ENCODE measurements around the gene PALD1.

Gene PALD1

GRCh38 chr10:70564113-70564725, 85.7 kb downstream of the PALD1 start:
- H2AFZ ChIP-seq (ENCODE audit: low read depth), result no peak overlapping the region
- no peak overlapping the region for H3K4me2 ChIP-seq
- H3K27me3 ChIP-seq (ENCODE audit: insufficient read depth, low read depth), result no peaks in the 10 kb centered on the region; the same call in 1 of the 2 replicates
- H3K79me2 ChIP-seq (ENCODE audit: insufficient read depth, low read depth), result no peaks in the 10 kb centered on the region
- no peak overlapping the region for H3K4me3 ChIP-seq (IDR thresholded peaks at IDR 0.05; ENCODE audit: insufficient read depth, low read depth, low read length)
- TF ChIP-seq, protein P1, sequence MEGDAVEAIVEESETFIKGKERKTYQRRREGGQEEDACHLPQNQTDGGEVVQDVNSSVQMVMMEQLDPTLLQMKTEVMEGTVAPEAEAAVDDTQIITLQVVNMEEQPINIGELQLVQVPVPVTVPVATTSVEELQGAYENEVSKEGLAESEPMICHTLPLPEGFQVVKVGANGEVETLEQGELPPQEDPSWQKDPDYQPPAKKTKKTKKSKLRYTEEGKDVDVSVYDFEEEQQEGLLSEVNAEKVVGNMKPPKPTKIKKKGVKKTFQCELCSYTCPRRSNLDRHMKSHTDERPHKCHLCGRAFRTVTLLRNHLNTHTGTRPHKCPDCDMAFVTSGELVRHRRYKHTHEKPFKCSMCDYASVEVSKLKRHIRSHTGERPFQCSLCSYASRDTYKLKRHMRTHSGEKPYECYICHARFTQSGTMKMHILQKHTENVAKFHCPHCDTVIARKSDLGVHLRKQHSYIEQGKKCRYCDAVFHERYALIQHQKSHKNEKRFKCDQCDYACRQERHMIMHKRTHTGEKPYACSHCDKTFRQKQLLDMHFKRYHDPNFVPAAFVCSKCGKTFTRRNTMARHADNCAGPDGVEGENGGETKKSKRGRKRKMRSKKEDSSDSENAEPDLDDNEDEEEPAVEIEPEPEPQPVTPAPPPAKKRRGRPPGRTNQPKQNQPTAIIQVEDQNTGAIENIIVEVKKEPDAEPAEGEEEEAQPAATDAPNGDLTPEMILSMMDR (conservative IDR thresholded peaks at IDR 0.05; ENCODE audit: low read depth, low read length), result no peak
- H3K9ac ChIP-seq, result no peak overlapping the region
- H4K20me1 ChIP-seq (ENCODE audit: insufficient read depth), result no peaks in the 10 kb centered on the region
- no peak overlapping the region for H3K27ac ChIP-seq
- no peaks in the 10 kb centered on the region for H3K36me3 ChIP-seq (ENCODE audit: insufficient read depth)
- peaks cover 3% of the 10 kb centered on the region for H3K4me1 ChIP-seq (ENCODE audit: low read depth, poor library complexity, severe bottlenecking)

DNA sequence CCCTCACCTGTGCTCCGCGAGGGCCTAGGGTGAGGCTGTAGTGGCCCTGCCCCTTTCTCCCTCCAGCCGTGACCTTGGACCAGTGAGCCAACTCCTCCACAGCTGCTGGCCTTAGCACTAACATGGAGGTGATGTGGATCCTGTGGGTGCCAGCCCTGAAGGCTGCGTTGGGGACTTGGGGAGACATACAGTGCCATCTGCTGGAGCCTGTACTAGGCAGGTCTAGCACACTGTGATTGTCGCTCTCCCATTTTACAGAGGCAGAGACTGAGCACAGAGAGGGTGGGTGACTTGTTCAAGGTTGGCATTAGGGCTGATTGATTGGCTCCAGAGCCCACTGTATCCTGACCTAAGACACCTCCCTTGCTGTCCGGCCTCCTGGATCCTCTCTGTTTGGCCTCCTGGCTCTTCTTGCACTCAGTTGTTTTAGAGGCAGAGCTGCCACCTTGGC, 86.4 kb downstream of the PALD1 start:
- Histone ChIP-seq H4K20me1 (ENCODE audit: insufficient read depth) (no peaks in the 10 kb centered on the region), H3K27me3 (ENCODE audit: insufficient read depth, low read depth) (no peaks in the 10 kb centered on the region; the same call in 1 of the 2 replicates), H3K4me2 (no peak overlapping the region), H3K79me2 (ENCODE audit: insufficient read depth, low read depth) (no peaks in the 10 kb centered on the region), H3K36me3 (ENCODE audit: insufficient read depth) (no peaks in the 10 kb centered on the region), H2AFZ (ENCODE audit: low read depth) (no peak overlapping the region), H3K4me1 (ENCODE audit: low read depth, poor library complexity, severe bottlenecking) (no peaks in the 10 kb centered on the region), H3K4me3 (IDR thresholded peaks at IDR 0.05; ENCODE audit: insufficient read depth, low read depth, low read length) (no peak overlapping the region), H3K9ac (no peak overlapping the region), H3K27ac (no peak overlapping the region)
- TF ChIP-seq, protein P1 (conservative IDR thresholded peaks at IDR 0.05; ENCODE audit: low read depth, low read length), result 0 out of 2 replicates have a peak, but pooled peaks have one; percentile 9

DNA sequence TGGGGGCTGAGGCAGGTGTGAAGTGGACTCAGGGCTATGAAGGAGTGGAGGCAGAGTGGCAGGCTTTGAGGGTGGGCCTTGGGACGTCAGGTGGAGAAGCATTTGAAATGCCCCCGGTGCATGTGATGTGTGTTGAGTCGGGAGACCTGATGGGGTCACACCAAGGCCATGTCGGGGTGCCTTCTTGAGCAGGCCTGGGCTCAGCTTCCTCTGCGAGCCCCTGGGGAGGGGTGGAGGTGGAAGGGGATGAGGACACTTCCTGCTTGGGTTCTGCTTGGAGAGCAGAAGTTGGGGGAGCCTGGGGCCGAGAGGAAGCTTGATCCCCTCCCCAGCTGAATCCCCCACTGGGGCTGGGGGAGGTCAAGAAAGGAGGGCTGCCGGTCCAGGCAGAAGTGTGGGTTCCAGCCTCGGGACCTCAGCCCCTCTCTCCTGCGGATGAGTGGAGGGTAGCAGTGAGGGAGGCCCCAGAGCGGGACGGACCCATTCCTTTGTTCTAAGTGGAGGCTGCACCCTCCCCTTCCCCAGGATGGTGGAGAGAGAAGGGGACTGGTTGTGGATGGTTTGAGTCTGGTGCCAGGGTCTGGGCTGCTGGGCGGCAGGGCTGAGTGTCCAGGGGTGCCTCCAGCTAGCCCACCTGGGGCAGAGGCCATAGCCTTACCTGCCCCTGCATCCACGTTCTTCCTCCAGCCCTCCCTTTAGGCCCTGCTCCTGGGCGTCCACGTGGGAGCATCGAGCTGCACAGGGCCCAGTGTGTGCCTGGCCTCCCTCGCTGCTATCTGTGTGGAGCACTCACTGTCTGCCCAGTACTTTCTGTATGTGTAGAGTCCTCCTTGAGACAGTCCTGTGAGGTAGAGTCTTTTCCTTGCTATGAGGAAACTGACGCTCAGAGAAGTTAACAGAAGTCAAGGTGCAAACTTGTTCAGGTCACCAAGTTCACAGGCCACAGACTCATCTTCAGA, 87.3 kb downstream of the PALD1 start:
- Histone ChIP-seq H3K27me3 (ENCODE audit: insufficient read depth, low read depth) (no peaks in the 10 kb centered on the region; the same call in 1 of the 2 replicates), H2AFZ (ENCODE audit: low read depth) (no peak overlapping the region), H3K9ac (no peak overlapping the region), H3K79me2 (ENCODE audit: insufficient read depth, low read depth) (no peaks in the 10 kb centered on the region), H3K4me3 (IDR thresholded peaks at IDR 0.05; ENCODE audit: insufficient read depth, low read depth, low read length) (no peak overlapping the region), H4K20me1 (ENCODE audit: insufficient read depth) (no peaks in the 10 kb centered on the region), H3K4me1 (ENCODE audit: low read depth, poor library complexity, severe bottlenecking) (no peaks in the 10 kb centered on the region), H3K27ac (no peak overlapping the region), H3K36me3 (ENCODE audit: insufficient read depth) (no peaks in the 10 kb centered on the region), H3K4me2 (no peak overlapping the region)
- TF ChIP-seq, protein P1 (conservative IDR thresholded peaks at IDR 0.05; ENCODE audit: low read depth, low read length), result no peak

- Histone ChIP-seq H3K27me3 (ENCODE audit: insufficient read depth, low read depth) (no peaks in the 10 kb centered on the region), H3K27ac (no peak overlapping the region), H3K79me2 (ENCODE audit: insufficient read depth, low read depth) (no peaks in the 10 kb centered on the region), H2AFZ (ENCODE audit: low read depth) (no peak overlapping the region), H3K4me3 (IDR thresholded peaks at IDR 0.05; ENCODE audit: insufficient read depth, low read depth, low read length) (no peak overlapping the region), H4K20me1 (ENCODE audit: insufficient read depth) (no peaks in the 10 kb centered on the region), H3K4me2 (no peak overlapping the region), H3K4me1 (ENCODE audit: low read depth, poor library complexity, severe bottlenecking) (no peaks in the 10 kb centered on the region), H3K9ac (no peak overlapping the region), H3K36me3 (ENCODE audit: insufficient read depth) (no peaks in the 10 kb centered on the region)
- TF ChIP-seq, protein P1 (conservative IDR thresholded peaks at IDR 0.05; ENCODE audit: low read depth, low read length), result no peak
Observed at GRCh38 chr10:70566515-70567290, 88.1 kb downstream of the PALD1 start.

Measured in KMS-11 (cell line).